ENCODE data around the gene ATP8A2.

Gene ATP8A2

DNA sequence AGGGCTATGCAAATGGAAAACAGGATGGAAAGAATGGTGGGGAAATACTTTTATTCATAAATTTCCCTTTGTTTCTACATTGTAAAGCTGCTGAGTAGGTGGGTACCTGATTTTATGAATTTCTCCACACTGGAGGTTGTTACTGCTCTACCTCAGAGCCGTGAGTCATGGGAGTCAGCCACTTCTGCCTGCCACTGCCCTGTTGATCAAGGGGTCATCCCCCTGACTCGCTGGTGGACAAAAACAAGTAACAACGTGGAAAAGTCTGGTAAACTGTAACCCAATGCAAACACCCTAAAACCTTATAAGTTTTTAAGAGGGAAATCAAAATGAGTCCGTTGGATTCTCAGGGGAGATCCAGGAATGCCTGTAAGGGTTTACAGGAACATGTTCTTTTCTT lies 329.5 kb downstream of the ATP8A2 start:
- DNase-seq (ENCODE audit: low read depth) = no peak
- no peak overlapping the region for H3K4me3 ChIP-seq (ENCODE audit: low read depth, low read length)

DNA sequence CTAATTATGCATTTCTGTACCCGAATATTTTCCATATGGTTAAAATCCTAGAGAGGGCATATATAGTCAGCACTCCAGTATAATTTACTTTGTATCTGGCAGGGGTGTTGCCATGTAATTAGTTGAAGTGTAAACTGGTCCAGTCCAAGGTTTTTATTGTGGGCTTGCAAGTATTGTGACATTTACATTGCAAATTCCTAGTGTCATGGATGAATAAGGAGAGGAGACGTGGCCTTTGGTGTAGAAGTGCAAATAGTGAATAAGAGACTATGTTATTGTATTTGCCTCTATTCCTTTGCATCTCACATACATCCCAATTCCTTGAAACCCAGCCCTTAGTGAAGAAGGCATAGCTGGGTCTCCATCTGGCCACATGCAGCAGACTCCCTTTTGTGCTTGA lies 330.6 kb downstream of the ATP8A2 start:
- H3K4me3 ChIP-seq (ENCODE audit: low read depth, low read length) = no peak overlapping the region
- no peak for DNase-seq (ENCODE audit: low read depth)

DNA sequence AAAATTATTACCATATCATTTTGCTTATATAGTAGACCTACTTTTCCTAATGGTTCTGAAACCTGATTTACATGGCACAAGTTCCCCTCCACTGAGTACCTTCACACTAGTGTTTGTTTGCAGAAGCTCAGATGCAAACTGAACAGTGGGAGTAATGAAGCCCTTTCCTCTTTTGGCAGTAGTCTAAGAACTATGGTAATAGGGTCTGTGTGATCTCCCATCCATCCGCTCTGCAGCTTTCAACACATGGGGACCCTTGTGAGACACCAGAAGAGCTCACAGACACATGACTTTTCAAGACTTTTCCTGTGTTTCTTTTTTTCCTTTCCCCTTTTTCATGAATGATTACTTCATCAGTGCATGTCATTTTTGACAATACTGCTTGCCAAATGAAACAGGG lies 336.0 kb downstream of the ATP8A2 start:
- no peak for DNase-seq (ENCODE audit: low read depth)
- H3K4me3 ChIP-seq (ENCODE audit: low read depth, low read length) = no peak overlapping the region

DNA sequence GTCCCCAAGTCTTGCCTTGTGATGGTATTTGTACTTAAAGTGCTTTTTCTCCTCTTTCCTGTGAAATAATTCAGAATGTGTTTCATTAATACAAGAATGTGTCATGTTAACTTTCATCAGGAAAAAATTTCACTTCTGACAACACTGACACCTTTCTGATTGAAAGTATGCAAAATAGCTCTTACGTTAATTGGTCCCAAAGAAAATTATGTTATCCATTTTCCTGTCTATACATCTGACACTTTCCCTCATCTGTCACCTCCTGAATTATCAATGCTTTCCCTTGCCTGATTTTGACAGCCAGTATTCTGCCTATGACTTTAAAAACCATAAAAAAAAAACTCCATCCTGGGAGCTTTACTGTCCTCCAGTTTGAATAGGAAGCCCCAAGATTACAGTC lies 336.5 kb downstream of the ATP8A2 start:
- DNase-seq (ENCODE audit: low read depth) = no peak
- no peak overlapping the region for H3K4me3 ChIP-seq (ENCODE audit: low read depth, low read length)

DNA sequence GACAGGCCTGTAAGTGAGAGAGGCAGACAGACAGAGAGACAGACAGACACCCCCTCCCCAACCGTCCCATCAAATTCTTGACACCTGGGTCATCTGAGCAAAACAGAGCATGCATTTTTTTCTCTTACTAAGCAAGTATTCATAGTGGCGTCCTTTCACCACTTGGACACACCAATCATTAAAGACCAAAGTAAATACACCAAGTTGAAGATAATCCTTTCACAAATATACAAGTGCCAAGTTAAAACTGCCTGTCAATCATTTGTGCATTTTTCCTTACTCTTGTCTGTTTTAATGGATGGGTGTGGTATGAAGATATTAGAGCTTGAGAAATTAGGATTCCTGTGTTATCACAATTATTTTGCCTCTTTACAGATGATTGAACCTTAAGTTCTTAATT lies 337.3 kb downstream of the ATP8A2 start:
- no peak for DNase-seq (ENCODE audit: low read depth)

DNA sequence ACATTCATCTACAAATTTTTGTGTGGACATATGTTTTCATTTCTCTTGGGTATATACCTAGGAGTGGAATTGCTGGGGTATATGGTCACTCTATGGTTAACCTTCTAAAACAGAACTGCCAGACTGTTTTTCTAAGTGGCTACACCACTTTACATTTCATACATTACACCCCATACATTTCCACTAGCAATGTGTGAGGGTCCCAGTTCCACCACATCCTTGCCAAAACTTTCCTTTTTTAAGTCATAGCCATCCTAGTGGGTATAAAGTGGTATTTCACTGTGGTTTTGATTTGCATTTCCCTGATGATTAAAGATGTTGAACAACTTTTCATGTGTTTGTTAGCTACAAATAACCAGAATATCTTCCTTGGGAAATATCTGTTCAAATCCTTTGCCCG lies 344.0 kb downstream of the ATP8A2 start:
- no peak overlapping the region for H3K4me3 ChIP-seq (ENCODE audit: low read depth, low read length)
- DNase-seq (ENCODE audit: low read depth) = no peak

More for the DNA sequence above, 337.3 kb downstream of the ATP8A2 start:
- H3K4me3 ChIP-seq (ENCODE audit: low read depth, low read length) = no peak overlapping the region

DNA sequence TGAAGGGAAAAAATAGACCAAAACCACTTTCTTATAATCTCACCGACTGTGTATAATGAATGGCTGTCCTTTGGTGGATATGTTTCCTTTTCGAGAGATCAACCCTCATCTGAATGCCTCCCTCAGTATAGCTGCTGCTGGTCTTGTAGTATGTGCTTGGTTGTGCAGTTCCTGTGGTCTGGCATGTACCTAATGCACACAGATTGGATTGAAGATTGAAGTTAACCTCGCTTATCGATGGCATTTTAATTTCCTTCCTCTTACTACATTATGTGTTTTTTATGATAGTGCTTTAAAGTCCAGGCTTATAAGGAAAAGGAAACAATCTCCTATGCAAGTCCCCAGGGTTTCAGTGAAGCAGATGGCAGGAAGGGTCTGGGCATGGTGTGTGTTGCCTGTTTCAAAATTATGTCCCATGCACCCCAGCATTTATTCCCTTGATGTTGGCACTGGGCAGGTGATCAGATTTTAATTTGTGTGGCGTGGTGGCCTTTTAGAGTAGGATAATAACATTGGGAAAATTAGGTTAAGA lies 346.0 kb downstream of the ATP8A2 start:
- H3K4me3 ChIP-seq (ENCODE audit: low read depth, low read length) = no peak overlapping the region
- DNase-seq (ENCODE audit: low read depth) = no peak

DNA sequence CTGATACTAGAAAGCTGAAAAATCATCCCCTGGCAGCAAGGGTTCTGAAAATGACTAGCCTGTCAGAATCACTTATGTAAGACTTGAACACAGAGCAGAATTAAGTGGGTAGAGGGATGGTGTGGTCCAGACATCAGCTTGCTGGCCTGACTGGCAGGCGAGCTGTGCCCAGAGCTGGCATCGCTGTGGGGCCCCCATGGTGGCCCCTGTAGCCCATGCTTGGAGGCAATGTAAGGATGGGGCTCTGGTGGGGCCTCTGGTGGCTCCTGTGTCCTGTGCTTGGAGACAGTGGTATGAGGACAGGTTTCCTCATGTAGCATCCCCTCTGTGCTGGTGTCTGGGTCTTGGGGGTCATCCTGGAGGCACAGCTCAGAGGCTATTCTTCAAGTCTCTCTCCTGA lies 347.9 kb downstream of the ATP8A2 start:
- no peak overlapping the region for H3K4me3 ChIP-seq (ENCODE audit: low read depth, low read length)
- no peak for DNase-seq (ENCODE audit: low read depth)

DNA sequence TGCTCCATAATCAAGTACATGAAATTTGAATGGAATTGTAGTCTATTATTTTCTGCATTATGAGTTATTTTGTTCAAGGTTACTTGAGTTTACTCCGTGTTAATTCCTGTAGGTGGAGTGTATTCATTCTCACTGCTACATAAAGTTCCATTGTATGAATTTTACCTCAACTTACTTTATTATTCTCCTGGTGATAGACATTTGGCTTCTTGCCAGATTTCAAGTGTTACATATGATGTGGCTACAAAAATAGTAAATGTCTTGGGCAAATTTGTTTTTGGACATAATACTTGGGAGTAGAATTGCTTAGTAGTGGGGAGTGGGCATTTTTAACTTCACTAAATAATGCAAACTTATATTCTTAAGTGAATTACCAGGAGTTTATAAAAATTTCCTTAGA lies 351.1 kb downstream of the ATP8A2 start:
- no peak overlapping the region for H3K4me3 ChIP-seq (ENCODE audit: low read depth, low read length)
- DNase-seq (ENCODE audit: low read depth) = no peak

DNA sequence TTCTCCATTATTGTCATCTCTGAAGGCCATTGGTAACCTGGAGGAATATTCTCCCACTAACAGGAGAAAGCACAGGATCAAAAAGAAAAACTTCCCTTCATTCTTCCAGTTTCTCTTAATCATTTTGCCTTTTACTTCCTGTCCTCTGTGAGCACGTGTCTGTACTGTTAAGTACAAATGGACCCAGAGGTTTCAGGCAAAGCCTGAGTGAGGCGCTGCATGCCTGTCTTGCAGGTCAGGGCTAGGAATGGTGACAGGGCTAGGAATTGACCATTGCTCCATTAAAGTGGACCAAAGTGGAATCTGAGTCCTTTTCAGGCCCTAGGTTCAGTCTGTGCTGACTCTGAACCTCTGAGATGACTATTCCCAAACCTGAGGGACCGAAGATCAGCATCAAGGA lies 353.3 kb downstream of the ATP8A2 start:
- H3K4me3 ChIP-seq (ENCODE audit: low read depth, low read length) = no peak overlapping the region
- no peak for DNase-seq (ENCODE audit: low read depth)

DNA sequence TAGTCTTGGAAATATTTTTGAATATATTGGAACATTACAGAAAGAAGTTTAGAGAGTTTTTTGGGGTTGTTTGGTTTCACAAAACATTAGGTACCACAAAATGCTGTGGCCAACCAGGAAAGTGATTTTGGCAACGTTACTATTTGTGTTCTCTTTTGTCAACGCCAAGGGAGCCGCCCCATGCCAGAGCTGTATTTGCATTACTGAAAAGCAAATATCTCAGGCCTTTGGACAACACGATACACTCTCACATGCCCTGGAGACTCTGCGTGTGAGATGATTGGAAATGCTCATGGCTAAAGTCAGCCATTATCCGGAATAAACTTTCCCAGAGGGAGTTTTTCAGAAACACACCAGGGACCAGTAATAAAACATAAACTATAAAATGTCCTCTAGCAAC lies 355.5 kb downstream of the ATP8A2 start:
- DNase-seq (ENCODE audit: low read depth) = no peak
- H3K4me3 ChIP-seq (ENCODE audit: low read depth, low read length) = no peak overlapping the region

DNA sequence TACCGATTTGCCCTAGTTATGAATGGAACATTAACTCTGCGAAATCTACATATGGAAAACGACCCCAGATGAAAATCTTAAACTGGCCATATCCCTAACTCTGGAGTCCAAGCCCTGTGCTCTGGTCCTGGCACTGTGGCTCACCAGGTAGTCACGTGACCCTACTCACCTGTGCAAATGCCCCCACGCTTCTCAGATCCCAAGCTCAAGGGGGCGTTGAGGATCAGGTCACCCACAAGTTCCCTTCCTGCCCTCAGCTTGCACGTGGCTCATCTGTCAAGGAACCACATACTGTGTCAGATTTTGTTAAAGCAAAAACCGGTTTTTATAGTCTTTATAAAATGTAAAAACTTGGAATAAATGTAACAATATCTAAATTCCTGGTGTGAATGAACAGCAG lies 356.0 kb downstream of the ATP8A2 start:
- DNase-seq (ENCODE audit: low read depth) = no peak
- H3K4me3 ChIP-seq (ENCODE audit: low read depth, low read length) = no peak overlapping the region

DNA sequence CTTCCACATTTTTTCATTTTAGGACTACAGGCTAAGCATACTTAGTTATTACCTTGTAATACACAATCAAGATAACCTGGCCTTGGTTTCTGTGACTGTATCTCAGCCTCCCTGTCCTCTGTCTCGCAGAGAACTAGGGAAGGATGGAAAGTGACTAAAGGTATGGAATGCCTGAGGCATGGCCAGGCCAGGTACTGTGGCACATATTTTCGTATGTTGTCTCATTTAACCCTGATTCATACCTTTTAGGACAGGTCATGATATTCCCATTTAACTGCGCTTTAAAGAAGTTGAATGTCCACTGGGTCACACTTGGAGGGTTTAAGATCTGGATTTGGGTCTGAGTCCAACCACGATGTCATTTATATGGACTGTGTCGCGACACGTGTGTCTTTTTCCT lies 357.4 kb downstream of the ATP8A2 start:
- no peak for DNase-seq (ENCODE audit: low read depth)
- no peak overlapping the region for H3K4me3 ChIP-seq (ENCODE audit: low read depth, low read length)

DNA sequence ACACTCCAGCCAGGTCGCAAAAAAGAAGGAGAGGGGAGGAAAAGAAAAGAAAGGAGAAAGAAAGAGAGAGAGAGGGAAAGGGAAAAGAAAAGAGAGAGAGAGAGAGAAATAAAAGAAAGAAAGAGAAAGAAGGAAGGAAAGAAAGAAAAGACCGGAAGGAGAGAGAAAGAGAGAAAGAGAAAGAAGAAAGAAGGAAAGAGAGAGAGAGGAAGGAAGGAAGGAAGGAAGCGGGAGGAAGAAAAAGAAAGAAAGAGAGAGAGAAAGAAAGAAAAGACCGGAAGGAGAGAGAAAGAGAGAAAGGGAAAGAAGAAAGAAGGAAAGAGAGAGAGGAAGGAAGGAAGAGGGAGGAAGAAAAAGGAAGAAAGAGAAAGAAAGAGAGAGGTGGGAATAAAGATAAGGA lies 359.3 kb downstream of the ATP8A2 start:
- no peak for DNase-seq (ENCODE audit: low read depth)
- H3K4me3 ChIP-seq (ENCODE audit: low read depth, low read length) = no peak overlapping the region

DNA sequence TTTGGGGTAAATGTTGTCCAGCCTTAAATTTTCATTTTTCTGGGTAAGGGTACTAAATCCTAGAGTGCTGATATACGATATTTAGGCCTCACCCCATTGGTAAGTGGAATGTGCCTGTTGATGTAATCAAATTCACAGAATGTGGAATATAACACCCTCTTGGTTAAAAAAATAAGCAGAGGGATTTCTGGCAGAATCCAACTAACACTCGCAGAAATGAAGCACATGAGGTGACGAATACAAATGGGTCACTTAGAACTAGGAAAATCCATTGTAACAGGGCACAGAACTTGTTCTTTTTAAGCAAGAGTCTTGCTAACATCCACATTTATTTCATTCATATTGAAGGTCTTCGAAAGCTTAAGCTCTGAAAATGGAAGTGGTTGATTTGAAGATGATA lies 359.8 kb downstream of the ATP8A2 start:
- no peak for DNase-seq (ENCODE audit: low read depth)
- no peak overlapping the region for H3K4me3 ChIP-seq (ENCODE audit: low read depth, low read length)

DNA sequence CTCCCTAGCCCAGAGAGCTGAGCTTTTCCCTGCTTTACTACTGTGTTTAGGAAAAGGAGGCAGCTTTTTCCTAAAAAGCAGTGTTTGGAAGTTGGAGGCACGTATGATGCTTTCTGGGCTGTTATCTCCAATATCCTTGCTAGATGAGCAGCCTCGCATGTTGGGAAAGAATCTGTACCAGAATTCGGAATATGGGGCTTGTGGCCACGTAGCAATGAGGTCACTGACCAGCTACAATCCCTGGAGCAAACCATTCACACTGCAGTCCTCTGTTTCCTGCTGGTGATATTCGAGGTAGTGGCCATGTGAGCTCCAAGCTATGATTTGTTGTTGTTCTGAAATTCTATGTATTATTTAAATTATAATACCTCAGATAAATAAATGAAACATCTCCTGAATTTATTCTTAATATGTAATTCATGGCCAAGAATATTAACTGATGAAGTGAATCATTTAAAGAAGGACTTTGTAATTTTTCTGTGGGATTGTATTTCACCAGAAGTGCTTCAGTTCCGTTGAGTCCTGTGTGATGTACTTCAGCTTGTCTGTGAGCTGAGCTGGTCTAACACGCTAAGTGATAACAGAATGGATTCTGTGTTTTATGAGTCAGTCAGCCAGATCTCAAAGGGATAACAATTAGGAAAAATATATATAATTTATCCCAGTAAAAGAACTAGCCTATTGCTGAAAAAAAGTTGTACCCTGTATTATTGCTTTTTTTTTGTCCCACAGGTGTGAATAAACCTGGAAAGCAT lies 360.5 kb downstream of the ATP8A2 start:
- DNase-seq (ENCODE audit: low read depth) = peak; percentile 33
- H3K4me3 ChIP-seq (ENCODE audit: low read depth, low read length) = no peak overlapping the region

DNA sequence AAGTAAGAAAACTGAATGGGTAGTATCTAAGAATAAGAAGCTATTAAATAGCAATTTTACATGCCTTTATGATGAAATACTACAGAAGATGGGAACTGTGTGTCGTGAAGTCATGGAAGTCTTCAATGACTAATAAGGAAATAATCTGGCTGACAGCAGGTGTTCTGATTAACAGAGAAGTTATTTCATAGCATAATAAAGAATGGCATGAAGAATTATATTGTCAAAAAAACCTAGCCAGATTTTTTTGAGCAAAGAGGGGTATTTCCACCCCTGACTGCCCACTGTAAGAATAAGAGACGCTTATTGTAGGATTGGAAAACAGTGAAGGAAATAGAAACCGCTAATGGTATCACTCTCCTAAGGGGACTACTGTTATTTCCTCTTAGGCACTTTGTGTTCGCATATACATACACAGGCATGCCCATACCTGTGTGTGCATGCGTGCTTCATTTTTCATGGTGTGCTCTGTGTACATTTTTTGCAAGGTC lies 361.3 kb downstream of the ATP8A2 start:
- no peak overlapping the region for H3K4me3 ChIP-seq (ENCODE audit: low read depth, low read length)
- peak; percentile 37 for DNase-seq (ENCODE audit: low read depth)

DNA sequence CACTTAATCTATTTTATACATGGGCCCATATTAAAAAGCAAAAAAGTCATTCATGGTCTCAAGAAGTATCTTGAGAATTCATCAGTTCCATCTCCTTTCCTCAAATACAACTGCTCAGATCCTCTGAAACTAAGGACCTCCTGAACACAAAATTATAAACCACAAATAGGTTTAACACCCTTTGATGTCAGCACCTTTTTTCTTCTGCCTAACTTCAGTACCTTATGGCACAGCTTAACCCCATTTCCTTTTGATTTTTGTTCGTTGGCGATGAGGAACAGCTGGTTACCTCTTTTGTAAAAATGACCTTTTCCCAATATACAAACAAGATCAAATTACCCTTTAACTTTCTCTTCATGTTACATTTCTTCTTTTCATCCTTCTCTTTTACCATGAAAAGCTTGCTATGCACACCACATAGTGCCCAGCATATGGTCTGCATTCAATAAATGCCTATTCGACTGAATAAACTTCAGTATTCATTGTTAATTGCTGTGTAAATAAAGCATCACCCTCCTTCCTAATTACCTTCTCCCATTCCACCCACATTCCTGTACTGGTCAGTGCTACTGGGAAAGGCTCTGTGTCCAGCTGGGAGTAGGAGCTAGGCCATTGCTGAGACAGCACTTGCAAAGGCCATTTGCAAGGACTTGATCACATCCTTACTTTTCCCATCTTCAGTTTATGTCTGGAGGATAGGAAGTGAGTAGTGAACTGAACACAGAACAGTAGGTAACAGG lies 362.1 kb downstream of the ATP8A2 start:
- no peak for DNase-seq (ENCODE audit: low read depth)
- H3K4me3 ChIP-seq (ENCODE audit: low read depth, low read length) = no peak overlapping the region

DNA sequence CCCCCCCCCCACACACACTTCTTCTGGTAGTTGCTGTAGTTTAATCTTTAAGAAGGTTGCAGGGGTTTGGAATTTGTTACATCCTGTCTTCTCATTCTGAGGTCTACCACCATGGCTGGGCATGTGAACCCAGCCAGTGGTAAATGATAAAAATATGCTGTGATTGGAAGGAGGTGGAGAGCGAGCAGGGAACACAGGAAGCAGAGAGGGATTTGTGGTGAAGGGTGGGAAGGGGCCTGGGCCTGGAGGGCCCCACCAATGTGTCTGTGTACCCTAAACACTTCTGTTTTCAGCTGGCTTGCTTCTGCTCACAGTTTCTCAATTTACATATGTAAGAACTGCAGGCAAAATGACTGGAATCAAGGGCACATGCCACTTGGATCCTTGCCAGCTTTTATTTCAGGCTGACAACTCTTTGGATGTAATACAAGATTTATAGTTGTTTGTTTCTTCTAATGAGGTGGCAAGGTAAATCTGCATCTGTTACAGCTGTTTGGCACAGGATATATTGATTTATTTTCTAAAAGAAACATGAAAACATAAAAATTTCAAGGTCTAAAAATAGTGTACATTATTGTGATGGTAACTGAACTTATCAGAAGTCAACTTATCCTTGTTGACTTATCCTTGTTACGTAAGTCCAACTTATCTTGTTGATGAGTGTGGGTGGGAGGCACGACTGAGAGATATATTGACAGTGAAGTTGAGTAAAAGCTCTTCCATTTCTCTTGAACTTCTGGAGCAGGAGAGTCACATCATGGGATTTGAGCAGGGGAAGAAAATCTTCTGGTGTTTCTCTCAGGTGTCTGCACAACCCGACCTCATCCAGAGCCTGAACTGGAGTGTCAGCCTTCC lies 366.8 kb downstream of the ATP8A2 start:
- peak; percentile 38 for DNase-seq (ENCODE audit: low read depth)
- H3K4me3 ChIP-seq (ENCODE audit: low read depth, low read length) = no peak overlapping the region

DNA sequence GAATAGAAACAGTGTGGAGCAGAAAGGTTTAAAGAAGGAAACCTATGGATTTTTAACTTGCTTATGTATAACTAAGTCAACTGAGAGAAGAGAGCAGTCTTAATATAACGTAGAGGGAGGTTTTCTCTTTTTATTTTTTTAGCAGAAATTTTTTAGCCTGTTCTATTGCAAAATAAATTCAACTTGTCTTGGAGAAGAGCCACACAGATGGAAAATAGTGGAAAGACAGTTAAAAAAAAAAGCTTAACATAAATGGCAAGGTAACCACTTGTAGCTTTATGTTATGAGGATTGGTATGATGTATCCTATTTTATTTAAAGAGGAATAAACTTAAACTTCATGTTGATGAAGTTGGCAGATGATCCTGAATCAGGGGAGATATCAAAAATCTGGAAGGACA lies 367.6 kb downstream of the ATP8A2 start:
- DNase-seq (ENCODE audit: low read depth) = no peak
- no peak overlapping the region for H3K4me3 ChIP-seq (ENCODE audit: low read depth, low read length)

Measured in skeletal muscle cell (primary cell).